Hematopoietic multipotent progenitor cell treated with erythropoietin and hydrocortisone succinate and interleukin-3 and kit ligand, for 4 days (in vitro differentiated cells): ENCODE results near the gene RILP.

ENCODE experiments used
- DNase-seq: peaks from one replicate; pipeline ENCODE4 v3.0.0-alpha.2; 2015

Gene RILP

DNA sequence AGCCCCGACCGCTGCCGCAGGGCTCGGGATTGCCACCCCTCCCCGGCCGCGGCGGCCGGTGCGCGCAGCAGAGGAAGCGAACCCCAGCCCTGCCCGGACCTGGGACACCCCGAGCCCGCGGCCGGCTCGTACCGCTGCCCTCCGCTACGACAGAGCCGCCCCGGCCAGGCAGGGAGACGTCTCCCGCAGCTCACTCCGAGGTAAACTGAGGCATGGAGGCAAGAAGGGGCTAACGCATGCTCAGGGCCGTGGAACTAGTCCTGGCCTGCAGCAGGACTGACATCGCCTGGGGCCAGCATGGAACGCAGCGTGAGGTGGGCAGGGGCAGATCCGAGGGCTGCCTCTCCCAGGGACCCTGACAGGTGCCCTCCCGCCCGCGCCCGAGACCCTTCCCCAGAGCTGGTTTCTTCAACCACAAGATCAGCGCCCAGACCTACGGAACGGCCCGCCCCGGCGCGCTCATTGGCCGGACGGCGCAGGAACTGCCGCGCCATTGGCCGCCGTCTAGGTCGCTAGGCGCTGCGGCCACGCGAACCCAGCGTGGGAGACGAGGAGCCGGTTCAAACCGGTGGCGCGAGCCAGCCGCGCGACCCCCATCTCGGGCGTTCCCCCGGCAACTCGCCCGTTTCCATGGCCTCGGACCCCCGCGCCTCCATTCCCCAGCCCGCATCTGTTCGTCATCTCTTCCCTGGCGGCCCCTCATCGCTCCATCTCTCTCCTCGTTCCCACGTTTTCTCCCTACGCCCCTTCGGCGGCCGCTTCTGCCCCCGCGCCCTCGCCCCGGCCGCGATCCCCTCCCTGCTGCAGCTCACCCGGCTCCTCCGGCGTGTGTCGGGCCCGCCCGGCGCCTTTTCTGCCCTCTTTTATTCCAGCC, 21.4 kb downstream of the RILP start, which contains the start of gene SLC43A2:
TSS of gene SLC43A2 (minus strand) at position 853 of the 874 bp plus-strand sequence. CDS start 960 bp downstream, outside the sequence.
- peak; percentile 93 for DNase-seq

DNA sequence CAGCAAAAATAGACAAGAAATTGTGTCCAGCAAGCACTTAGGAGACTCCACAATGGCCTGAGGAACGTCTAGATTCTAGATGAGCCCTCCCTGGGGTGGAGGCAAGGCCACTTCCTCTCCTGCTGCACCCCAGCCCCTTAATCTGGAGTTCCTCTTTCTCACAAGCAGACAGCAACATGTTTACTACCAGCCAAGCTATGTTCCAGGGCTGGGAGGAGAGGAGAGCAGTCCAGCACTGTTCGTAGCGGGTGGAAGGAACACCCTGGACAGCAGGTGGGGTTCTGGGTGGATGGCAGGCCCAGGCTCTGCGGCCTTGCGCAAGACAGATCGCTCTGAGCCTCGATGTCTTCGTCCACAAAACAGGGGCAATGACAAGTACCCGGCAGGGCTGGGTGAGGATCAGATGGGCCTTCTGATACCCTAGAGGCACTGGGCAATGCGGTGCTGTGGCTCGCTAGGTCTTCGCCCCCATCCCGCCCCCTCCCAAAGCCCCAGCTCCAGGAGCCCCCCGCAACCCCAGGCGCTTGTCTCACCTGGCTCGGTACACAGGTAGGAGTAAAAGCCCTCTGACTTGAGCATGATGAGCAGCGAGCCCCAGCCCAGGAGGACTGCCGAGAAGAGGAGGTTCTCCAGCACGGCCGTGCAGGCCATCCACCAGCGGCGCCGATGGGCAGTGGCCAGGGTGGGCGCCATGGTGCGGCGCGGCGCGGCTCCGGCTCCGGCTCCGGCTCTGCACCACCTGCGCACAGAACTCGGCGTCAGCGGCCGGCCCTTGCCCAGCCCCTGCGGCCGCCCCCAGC, 22.3 kb downstream of the RILP start:
- peak; percentile 92 for DNase-seq

DNA sequence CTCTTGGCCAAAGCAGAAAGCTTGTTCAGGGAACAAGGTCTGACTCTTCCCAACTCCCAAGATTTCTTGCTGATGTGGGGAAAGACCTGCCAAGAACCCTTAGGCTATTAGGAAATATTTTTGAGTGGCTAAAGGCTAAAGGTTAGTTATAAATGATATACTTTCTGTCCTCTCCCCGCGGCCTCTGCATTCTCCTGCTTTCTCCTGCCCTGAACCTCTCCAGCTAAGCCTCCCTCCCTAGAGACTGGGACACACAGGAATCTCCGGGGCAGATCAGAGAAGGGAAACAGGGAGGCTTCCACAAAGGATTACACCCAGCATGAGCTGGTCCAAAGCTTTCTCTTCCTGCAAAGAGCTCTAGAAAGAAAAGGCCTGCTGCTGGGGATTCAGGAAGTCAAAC, 23.3 kb downstream of the RILP start:
- no peak for DNase-seq

DNA sequence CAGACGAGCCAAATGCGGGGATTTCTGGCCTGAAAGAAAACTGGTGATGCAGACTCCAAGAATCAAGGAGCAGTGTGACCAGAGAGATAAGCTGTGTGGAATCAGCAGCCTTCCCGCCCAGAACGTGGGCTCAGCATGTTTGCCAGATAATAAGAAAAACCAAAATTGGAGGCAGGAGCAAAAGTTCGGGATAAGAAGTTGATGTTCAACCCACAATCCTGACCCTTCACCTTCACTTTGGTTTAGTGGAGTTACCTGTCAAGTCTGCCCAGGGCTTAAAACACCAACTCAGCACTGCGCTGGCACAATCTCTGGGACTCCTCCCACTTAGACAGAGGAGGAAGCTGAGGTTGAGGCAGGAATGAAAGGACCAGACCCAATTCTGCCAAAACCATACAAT, 24.1 kb downstream of the RILP start:
- DNase-seq = peak; percentile 48

DNA sequence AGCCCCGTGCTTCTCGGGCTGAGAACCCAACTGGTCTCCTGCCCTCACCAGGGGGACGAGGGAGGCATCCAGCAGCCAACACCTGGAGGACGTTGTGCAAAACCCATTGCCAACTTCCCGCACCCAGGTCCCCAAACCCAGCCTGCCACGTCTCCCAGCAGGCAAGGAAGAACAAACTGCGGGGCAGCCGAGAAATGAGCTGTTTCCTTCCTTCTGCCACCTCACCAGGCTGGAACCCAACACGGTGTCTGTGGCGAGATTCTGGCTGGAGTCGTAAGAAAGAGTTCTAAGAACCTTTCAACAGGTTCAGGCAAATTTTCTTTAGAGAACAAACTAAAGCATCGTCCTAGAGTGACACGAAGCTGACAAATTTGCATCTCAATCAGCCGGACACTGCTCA, 24.6 kb downstream of the RILP start:
- no peak for DNase-seq

DNA sequence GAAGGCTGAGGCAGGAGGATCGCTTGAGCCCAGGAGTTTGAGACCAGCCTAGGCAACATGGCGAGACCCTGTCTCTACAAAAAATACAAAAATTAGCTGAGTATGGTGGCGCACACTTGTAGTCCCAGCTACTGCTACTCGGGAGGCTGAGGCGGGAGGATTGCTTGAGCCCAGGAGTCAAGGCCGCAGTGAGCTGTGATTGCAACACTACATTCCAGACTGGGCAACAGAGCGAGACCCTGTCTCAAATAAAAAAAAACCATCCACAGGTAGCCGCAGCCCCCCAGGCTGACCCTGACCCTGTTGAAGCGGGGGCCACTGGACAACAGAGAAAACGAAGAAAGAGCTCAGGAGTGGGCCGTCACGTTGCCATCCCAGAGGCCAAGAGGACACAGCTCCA, 25.0 kb downstream of the RILP start:
- DNase-seq = no peak

DNA sequence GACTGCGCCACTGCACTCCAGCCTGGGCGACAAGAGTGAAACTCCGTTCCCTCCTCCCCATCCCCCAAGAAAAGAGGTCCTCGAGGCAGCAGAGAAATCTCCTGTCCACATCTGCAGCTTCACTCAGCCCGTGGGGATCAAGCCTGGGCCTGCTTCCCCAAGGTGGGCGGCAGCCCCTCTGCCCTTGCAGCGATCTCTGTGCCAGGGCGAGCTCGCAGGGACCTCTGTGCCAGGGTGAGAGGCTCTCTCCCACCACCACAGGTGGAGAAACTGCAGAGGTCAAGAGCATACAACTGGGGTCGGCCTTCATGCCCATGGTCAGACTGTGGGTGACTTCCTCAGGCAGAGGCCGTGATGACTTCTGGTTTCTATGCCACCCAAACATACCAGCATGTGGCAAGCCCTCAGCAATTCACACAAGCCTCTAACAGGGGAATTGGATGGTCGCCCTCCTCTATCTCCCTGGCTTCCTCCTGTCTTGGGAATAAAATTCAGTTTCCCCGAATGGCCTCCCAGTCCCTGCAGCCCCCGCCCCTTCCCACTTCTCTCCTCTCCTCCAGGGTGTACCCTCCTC, 26.5 kb downstream of the RILP start:
- no peak for DNase-seq

DNA sequence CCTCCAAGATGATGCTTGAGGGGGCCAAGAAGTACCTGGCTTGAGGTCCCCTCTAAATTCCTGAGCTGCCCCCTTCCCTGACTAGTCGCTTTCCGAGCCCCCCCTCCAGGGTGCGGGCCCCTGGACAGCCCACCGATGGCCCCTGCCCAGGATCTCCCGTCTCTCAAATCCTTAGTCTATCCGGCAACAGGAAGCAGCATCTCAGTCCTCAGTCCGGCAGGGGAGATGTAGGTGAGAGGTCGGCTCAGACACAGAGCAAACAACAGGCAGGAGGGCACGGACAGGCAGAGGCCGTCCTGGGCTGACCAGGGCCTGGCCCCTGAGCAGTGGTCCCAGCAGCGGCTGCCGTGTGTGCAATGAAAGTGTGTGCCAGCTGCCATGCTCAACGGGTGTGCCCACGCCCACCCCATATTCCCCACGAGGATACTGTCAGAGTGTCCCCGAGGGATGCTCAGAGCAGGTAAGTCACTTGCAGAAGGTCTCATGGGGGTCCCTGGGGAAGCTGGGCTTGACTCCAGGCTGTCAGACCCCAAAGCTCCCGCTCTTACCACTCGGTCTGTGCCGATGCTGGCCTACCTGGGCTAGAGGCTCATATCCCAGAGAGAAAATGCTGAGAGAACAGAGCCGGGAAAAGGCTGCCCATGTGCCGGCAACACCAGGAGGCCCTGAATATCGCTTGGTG, 28.3 kb downstream of the RILP start:
- DNase-seq = no peak

DNA sequence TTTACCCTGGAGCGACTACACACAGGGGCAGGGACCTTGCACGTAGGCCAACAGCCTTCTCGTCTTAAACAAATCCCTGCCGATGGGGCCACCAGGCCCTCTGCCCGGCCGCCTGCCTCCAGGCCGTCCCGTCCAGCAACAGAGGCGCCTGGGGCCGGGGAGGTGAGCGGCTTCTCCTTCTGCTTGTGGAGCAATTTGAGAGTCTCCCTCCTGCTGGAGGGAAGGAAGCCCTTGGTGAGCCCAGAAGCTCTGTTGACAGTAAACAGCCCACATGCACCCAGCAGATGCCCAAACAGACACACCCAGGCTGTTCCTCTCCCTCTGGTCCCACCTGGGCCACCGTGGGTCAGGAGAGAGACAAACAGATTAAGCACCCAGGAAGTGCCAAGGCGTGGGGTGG, 29.2 kb downstream of the RILP start:
- no peak for DNase-seq

DNA sequence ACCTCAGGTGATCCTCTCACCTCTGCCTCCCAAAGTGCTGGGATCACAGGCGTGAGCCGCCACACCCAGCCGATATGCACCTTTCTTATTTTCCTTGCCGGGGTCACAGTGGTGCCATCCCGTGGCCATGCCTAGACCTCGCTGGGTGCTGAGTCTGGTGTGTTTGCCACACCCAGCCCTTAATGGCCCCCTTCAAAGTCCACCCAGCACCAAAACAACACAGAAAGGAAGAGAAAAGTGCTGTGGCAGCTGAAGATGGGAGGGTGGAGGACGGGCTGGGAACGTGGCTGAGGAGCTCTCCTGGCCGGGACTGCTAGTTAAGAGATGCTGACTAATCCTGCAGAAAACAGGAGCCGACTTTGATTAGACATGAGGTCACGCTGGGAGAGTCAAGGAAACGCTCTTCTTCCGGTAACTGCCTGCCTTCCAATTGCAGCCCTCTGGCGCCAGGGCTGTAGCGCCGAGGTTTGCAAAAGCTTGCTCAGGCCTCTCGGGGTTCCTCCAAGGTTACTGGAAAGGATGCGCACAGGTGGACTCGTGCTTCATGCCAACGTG, 32.0 kb downstream of the RILP start:
- DNase-seq = peak; percentile 57

DNA sequence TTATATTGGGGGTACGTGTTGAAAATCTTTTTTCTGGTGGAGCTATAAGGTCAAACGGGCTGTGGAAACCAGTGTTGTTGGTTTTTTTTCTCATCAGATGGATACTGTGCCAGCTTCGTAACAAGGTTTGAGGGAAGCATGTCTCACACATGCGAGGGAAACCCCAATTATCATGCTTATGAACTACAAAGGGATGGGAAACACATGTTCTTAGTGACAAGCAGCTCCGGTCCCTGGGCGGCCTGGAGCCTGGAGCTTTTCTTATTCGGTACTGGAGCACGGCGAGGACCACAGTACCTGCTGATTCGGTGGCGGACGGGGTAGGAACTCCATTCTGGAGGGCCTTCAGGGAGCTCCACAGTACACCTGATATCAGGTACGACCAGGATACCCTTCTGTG, 33.6 kb downstream of the RILP start:
- no peak for DNase-seq

DNA sequence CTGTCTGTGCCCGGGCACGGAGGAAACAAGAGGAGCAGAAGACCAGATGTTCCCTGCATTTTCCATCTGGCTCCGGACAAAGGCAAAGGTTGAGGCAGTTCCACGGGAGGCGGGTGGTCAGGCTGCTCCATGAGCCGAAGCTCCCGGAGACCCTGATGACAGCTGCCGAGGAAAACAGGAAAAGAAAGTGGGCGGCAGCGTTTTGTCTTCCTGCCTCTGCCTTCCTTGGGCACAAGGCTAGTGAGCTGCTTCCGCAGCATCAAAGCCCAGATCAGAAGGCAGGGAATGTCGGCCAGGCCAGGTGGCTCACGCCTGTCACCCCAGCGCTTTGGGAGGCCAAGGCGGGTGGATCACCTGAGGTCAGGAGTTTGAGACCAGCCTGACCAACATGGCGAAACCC, 37.3 kb downstream of the RILP start:
- no peak for DNase-seq

DNA sequence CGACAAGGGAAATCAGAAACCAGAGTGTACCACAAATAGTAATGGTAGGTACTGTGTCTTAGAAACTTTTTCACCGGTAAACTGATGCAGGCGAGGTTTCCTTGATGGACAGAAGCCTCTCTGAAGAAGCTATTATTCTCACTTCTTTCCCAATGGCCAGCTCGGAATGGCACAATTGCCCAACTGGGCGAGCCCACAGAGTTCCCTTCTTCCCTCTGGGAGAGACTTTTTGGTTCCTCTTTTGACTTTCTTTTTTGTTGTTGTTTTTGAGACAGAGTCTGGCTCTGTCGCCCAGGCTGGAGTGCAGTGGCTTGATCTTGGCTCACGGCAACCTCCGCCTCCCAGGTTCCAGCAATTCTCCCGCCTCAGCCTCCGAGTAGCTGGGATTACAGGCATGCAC, 38.0 kb downstream of the RILP start:
- no peak for DNase-seq

DNA sequence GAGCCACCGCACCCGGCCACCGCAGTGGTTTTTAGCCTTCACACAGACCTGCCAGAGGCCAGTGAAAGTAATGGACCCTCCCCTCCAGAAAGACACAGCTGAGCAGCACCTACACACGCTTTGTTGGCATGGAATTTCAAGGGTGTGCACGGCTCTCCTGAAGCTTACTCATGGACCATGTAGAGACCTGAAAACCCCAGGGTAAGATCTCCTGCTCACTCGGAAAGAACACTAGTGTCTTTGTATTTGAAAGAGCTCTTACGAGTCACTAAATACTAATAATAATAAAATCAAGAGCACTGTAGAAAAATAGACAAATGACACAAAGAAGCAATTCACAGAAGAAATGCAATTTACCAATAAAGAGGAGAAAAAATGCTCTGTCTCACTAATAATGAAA, 41.0 kb downstream of the RILP start:
- DNase-seq = no peak

DNA sequence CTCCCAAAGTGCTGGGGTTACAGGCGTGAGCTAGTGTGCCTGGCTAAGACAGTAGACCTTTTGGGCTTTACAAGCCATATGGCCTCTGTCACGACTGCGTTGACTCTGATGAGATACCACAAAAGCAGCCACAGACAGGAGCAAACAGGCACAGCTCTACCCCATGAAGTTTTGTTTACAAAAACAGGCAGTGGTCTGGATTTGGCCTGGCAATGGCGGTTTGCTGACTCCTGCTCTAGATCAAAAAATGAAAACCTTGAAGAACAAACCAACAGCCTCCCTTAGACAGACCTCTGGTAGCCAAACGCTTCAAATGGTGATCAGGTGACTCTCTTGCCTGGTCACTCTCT, 41.7 kb downstream of the RILP start:
- DNase-seq = no peak

DNA sequence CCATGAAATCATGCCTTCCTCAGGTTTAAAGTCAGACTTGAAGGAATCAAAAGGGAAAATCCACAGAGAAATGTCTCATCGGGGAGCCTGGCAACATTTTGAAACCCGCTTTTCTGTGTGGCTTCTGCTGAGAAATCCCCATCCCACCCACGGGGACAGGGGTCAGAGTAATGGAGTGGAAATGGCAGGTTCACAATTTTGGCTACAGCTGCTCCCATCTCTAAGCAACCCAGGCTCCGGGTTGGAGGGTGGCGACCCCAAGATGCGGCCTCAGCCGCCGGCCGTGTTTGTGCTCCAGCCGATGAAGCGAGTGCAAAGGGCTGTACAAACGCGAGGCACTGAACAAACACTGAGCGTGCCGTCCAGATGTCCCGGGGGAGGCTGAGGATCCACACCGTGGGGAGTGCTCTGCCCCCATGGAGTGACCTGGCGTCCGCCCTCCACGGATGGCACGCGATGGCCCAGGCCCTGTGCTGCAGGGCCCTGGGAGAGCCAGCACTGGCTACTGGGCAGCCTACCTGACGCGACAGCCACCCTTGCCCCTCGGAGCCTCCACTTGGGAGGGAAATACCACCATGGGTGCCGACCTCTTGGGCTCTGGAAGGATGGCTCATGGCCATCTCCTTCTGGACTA, 43.2 kb downstream of the RILP start:
- DNase-seq = no peak

DNA sequence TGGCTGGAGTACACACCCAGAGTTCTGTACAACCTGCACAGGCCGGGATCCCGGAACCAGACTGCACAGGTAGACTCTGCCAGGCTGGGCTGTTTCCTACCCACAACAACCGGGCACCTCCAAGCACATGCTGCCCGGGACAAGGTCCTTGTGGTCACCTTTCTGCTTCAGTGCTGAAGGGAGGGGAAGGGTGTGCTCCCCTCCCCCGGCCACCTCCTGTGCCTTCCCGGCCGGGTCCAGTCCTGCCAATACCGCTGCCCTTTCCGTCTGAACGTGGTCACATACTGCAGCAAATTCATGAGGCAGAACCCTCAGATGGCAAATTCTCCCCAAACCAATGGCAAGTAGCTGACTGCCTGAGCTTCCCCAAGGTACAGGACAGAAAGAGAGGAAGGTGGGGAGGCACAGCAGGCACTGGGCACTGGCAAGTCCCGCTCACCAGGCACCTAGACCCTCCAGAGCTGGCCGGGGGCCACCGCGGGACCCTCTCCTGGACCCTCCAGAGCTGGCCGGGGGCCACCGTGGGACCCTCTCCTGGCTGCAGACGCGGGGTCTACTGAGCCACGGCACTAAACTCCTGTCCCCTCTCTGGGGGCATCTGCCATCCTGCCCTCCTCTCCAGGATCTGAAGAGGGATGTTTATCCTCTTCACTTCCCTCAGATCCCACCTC, 43.9 kb downstream of the RILP start:
- DNase-seq = no peak

DNA sequence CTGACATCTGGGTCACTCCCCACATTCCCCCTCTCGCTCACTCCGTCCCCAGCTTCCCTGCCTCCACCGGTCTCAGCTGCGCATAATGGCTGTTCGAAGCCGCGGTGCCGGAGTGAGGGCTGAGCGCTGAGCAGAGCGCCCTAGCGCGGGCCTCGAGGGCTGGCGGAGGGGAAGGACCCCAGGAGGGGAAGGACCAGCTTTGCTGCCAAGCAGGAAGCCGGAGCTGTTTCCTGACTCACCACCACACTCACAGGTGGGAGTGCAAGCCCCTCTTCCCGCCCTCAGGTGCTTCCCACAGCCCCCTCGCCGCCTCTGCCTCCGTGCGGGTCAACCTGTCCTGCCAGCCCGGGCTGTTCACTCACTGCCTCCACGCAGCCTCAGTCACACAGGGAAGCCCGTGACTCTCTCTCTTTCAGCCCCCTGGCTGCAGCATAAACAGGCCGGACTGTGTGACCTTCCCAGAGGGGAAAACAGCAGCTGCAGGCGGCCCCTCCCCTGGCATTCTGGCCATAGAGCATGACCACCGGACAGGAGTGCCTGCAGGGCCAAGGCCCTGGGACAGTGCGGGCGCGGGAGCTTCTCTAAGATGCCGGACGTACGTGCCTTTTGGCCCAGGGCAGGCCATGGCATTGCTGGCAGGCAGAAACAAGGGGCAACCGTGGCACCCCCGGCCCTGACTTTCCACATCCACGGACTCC, 44.7 kb downstream of the RILP start:
- DNase-seq = no peak

DNA sequence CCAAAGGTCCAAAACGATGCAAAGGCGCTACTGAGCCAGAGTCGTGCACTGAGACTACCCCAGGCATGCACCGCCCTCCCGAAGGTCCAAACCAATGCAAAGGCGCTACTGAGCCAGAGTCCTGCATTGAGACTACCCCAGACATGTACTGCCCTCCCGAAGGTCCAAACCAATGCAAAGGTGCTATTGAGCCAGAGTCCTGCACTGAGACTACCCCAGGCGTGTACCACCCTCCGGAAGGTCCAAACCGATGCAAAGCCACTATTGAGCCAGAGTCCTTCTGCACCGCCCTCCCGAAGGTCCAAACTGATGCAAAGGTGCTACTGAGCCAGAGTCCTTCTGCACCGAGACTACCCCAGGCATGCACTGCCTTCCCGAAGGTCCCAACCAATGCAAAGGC, 48.1 kb downstream of the RILP start:
- DNase-seq = no peak

DNA sequence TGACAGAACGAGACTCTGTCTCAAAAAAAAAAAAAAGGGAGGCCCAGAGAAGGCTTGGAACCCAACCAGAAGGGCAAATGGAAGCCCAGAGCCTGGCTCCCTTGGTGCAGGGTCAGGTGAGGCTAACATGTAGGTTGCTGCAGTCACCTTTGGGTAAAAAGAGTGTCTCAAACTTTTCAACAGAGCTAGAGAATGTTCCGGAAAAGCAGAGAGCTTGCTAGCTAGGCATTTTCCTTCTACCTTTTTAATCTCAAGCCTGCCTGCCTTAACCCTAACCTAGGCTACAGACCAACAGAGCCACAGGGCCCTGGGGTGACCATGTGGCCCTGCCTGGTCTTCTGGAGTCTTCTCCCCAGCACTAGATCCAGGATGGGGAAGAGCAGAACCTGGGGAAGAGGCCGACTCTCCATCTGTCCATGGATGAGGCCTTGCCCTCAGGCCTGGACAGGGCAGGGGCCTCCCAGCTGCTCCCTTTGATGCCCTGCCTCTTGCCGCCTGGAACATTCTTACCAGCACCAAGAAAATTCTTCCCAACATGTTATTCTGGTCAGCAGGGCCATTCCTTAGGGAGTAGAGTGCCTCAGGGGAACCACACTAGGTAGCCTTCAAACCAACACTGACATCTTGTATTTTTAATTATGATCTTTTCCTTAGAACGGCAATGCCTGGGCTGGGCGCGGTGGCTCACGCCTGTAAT, 51.1 kb downstream of the RILP start:
- DNase-seq = no peak
